Measurements from ENCODE around the gene RPS16. TPM values are rescaled to one million over a fixed set of nuclear protein-coding genes. Genes with fewer than 3 reads are reported as not detected.

Gene RPS16
- total RNA-seq, 4 donors from 2014 or later, result 1,066 to 1,636 (median 1,467) TPM

GRCh38 chr19:39398297-39398864, 37.4 kb downstream of the RPS16 start:
- peak overlapping the region in 2 of 4 donors; percentile 5 to 37 for H3K4me3 ChIP-seq
- H3K4me1 ChIP-seq, result peaks cover 28% of the 10 kb centered on the region in 2 donors
- DNase-seq (peak; percentile 56 to 83), ATAC-seq (peak in 1 of 2 donors; percentile 12)
- H3K27me3 ChIP-seq, result no peaks in the 10 kb centered on the region
- H3K27ac ChIP-seq, result peak overlapping the region; percentile 90 to 100 (median 98)
- H3K9me3 ChIP-seq, result no peaks in the 10 kb centered on the region
- intact Hi-C loops (cut with DNase I; ENCODE audit: low total_unique reads) (no loop called here), in situ Hi-C loops (cut with MboI; ENCODE audit: low sequenced_read_pairs in 4 of 4) (loop anchor here in 1 of 4 donors (10.0 kb wide), 1 partner anchor 54 kb away; the partner anchor contains the start of gene SAMD4B)
- H3K36me3 ChIP-seq, result peaks cover 0 to 19% of the 10 kb centered on the region in 2 donors
- TF ChIP-seq CTCF (IDR thresholded peaks at IDR 0.05 in 4 of 5, conservative IDR thresholded peaks at IDR 0.05 in 1 of 5) (no peak), POLR2A (IDR thresholded peaks at IDR 0.05) (peak; percentile 37 to 44)

GRCh38 chr19:39397360-39398296, 38.1 kb downstream of the RPS16 start:
- Histone ChIP-seq H3K4me1 (peaks cover 22 to 28% of the 10 kb centered on the region in 2 donors), H3K4me3 (peak overlapping the region in 2 of 4 donors; percentile 5 to 37), H3K36me3 (peaks cover 0 to 20% of the 10 kb centered on the region in 2 donors), H3K9me3 (no peaks in the 10 kb centered on the region), H3K27ac (peak overlapping the region; percentile 90 to 100 (median 98)), H3K27me3 (no peaks in the 10 kb centered on the region)
- peak; percentile 66 to 92 for DNase-seq
- in situ Hi-C loops (cut with MboI; ENCODE audit: low sequenced_read_pairs in 4 of 4) (loop anchor here in 1 of 4 donors (10.0 kb wide), 1 partner anchor 53 kb away; the partner anchor contains the start of gene SAMD4B), intact Hi-C loops (cut with DNase I; ENCODE audit: low total_unique reads) (loop anchor here (1.0 to 2.0 kb wide), 2 partner anchors 15 to 135 kb away; partner anchors contain the start of genes EID2B and PLEKHG2)
- peak; percentile 75 to 80 for ATAC-seq
- TF ChIP-seq POLR2A (IDR thresholded peaks at IDR 0.05), result peak in 1 of 2 donors; percentile 13
- TF ChIP-seq CTCF (IDR thresholded peaks at IDR 0.05 in 4 of 5, conservative IDR thresholded peaks at IDR 0.05 in 1 of 5), result peak; percentile 97 to 100 (median 99)

GRCh38 chr19:39390751-39391437, 44.9 kb downstream of the RPS16 start, which contains the start of the genes MED29 and PAF1:
Gene MED29, plus strand, starts transcription at chr19:39391378. Its CDS starts 45 bp downstream, at chr19:39391423.
Gene PAF1, minus strand, starts transcription at chr19:39391106. Its CDS starts 242 bp downstream, at chr19:39390864.
- intact Hi-C loops (cut with DNase I; ENCODE audit: low total_unique reads), result loop anchor here (1.0 to 5.0 kb wide), 3 partner anchors 41 to 54 kb away; partner anchors contain the start of genes SAMD4B and SUPT5H
- H3K36me3 ChIP-seq, result peaks cover 0 to 57% of the 10 kb centered on the region in 2 donors
- TF ChIP-seq POLR2A (IDR thresholded peaks at IDR 0.05) (peak; percentile 87 to 95), CTCF (IDR thresholded peaks at IDR 0.05 in 4 of 5, conservative IDR thresholded peaks at IDR 0.05 in 1 of 5) (peak in 1 of 5 experiments; percentile 11)
- peak; percentile 99 for DNase-seq
- H3K27me3 ChIP-seq, result no peaks in the 10 kb centered on the region
- H3K4me3 ChIP-seq, result peak within 1 kb of the TSS; percentile 87 to 94 (median 88)
- H3K27ac ChIP-seq, result peak within 1 kb of the TSS; percentile 92 to 99 (median 97)
- peaks cover 17 to 20% of the 10 kb centered on the region in 2 donors for H3K4me1 ChIP-seq
- H3K9me3 ChIP-seq, result no peaks in the 10 kb centered on the region
- ATAC-seq, result peak; percentile 99 to 100
- in situ Hi-C loops (cut with MboI; ENCODE audit: low sequenced_read_pairs in 4 of 4), result loop anchor here in 1 of 4 donors (10.0 kb wide), 1 partner anchor 46 kb away; the partner anchor contains the start of gene SAMD4B

- DNase-seq (peak in 1 of 2 donors; percentile 60), ATAC-seq (peak; percentile 11 to 17)
- Histone ChIP-seq H3K27me3 (no peaks in the 10 kb centered on the region), H3K27ac (peak overlapping the region; percentile 92 to 99 (median 97)), H3K4me1 (peaks cover 17 to 20% of the 10 kb centered on the region in 2 donors), H3K36me3 (peaks cover 0 to 61% of the 10 kb centered on the region in 2 donors), H3K9me3 (no peaks in the 10 kb centered on the region), H3K4me3 (peak overlapping the region; percentile 62 to 94 (median 88))
- intact Hi-C loops (cut with DNase I; ENCODE audit: low total_unique reads), result loop anchor here (1.0 to 5.0 kb wide), 2 partner anchors 42 to 55 kb away; partner anchors contain the start of gene SUPT5H
- TF ChIP-seq CTCF (IDR thresholded peaks at IDR 0.05 in 4 of 5, conservative IDR thresholded peaks at IDR 0.05 in 1 of 5) (no peak), POLR2A (IDR thresholded peaks at IDR 0.05) (no peak)
- in situ Hi-C loops (cut with MboI; ENCODE audit: low sequenced_read_pairs in 4 of 4), result loop anchor here in 1 of 4 donors (10.0 kb wide), 1 partner anchor 46 kb away; the partner anchor contains the start of gene SAMD4B
These were observed 45.3 kb downstream of the RPS16 start for GRCh38 chr19:39390451-39390750.

Data from gastrocnemius medialis (tissue), 4 donors.